Motor neuron (in vitro differentiated cells): ENCODE measurements around the gene AGMO. TPM values are rescaled to one million over a fixed set of nuclear protein-coding genes. Genes with fewer than 3 reads are reported as not detected.
A peak's percentile ranks its signal among the peaks of the same experiment; 100 is the strongest.

Source experiments
- ATAC-seq, 8 experiments: fragments of 200-7000 bp; cut with Tn5 transposase; replicated peaks in 6 of 8; 2 replicates each; pipeline ENCODE4 v1.8.0; 2021; ENCODE audit warnings: mild to moderate bottlenecking in 8 of 8, moderate library complexity in 8 of 8
- H3K27ac ChIP-seq, 2 donors: fragments of 250-450 bp; sonication (Bioruptor Pico); 2 replicates each; pipeline ENCODE4 v1.9.0; 2021; ENCODE audit warnings: antibody characterized with exemption in 2 of 2, mild to moderate bottlenecking in 2 of 2, moderate library complexity in 1 of 2
- H3K4me1 ChIP-seq, 2 donors: fragments of 250-450 bp; sonication (Bioruptor Pico); replicated peaks in 1 of 2; 2 replicates each; pipeline ENCODE4 v1.6.1; 2021; ENCODE audit warnings: antibody characterized with exemption in 2 of 2, mild to moderate bottlenecking in 2 of 2, moderate library complexity in 1 of 2
- H3K4me3 ChIP-seq, 5 donors: fragments of 250-450 bp; sonication (Bioruptor Pico); 2 replicates each; pipeline ENCODE4 v1.9.0; 2021; ENCODE audit warnings: antibody characterized with exemption in 5 of 5, mild to moderate bottlenecking in 5 of 5, moderate library complexity in 4 of 5
- WGBS, 10 experiments: fragments of 450-650 bp; shearing (Covaris generic); methylation state at CpG; one replicate each; pipeline ENCODE4 v1.0.0; 2022; 5-methylcytosine and 5-hydroxymethylcytosine counted together
- in situ Hi-C, 9 experiments: fragments of 400-800 bp; cut with MboI; loops; one replicate each; pipeline ENCODE4 v1.15.0; 2021; ENCODE audit warnings: low sequenced_read_pairs in 9 of 9, low pct_unique_long_range_greater_than_20kb in 2 of 9; ENCODE audit not compliant: unreplicated experiment in 9 of 9
- total RNA-seq, 8 experiments: library from RNA; unstranded; fragments of 300-600 nt; gene quantifications; 2 replicates each; pipeline versions ENCODE4 v1.2.3 to v1.2.4, GENCODE V29; 2022

The AGMO gene
- total RNA-seq, 8 experiments from 2014 or later = 0.13 to 8.9 (median 0.50) TPM; not detected in 2

- in situ Hi-C loops = no loop called here
- H3K27ac ChIP-seq = no peak overlapping the region
- WGBS, 10 experiments = 0 to 100% (median 91%) methylated on average over 1 to 4 of the region's 4 CpGs
- no peak overlapping the region for H3K4me3 ChIP-seq
- peak in 3 of 8 experiments; percentile 92 to 96 (median 93) for ATAC-seq
- no peaks in the 10 kb centered on the region for H3K4me1 ChIP-seq
Measured at GRCh38 chr7:15257689-15258088, 304.1 kb downstream of the AGMO start.

GRCh38 chr7:15252181-15252580 is 309.6 kb downstream of the AGMO start:
- in situ Hi-C loops = no loop called here
- Histone ChIP-seq H3K27ac (no peak overlapping the region), H3K4me3 (no peak overlapping the region), H3K4me1 (no peaks in the 10 kb centered on the region)
- peak in 2 of 8 experiments; percentile 60 to 92 for ATAC-seq
- 0 to 100% (median 52%) methylated on average over 1 of the region's 1 CpG; no CpG with 5 or more reads in 6 of the 10 experiments for WGBS, 10 experiments

- Histone ChIP-seq H3K27ac (no peak overlapping the region), H3K4me3 (no peak overlapping the region), H3K4me1 (no peaks in the 10 kb centered on the region)
- in situ Hi-C loops = no loop called here
- ATAC-seq = no peak
- 20 to 95% (median 78%) methylated on average over 1 to 2 of the region's 2 CpGs; no CpG with 5 or more reads in 2 of the 10 experiments for WGBS, 10 experiments
Measured at GRCh38 chr7:15248514-15248913, 313.3 kb downstream of the AGMO start.

DNA sequence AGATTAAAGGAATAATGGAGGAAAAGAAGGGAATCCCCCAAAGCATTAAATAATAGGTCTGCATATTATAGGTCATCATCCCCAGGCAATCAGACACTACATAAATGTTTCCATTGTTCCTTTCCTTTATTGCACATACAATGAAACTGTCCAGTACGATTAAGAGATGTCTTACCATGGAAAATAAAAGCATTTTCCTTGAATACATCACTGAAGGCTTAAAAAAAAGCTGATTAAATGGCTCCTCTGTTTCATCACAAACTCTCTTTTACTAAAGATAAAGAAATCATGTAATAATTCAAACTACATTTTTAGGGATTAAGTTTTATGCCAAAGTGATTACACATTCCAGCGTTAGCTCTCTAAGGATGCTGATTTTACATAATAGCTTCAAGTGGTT is 316.0 kb downstream of the AGMO start:
- Histone ChIP-seq H3K4me3 (no peak overlapping the region), H3K4me1 (no peaks in the 10 kb centered on the region), H3K27ac (no peak overlapping the region)
- WGBS, 10 experiments = 31 to 82% (median 49%) methylated on average over 1 to 2 of the region's 2 CpGs; no CpG with 5 or more reads in 2 of the 10 experiments
- in situ Hi-C loops = no loop called here
- ATAC-seq = peak in 1 of 8 experiments; percentile 39

DNA sequence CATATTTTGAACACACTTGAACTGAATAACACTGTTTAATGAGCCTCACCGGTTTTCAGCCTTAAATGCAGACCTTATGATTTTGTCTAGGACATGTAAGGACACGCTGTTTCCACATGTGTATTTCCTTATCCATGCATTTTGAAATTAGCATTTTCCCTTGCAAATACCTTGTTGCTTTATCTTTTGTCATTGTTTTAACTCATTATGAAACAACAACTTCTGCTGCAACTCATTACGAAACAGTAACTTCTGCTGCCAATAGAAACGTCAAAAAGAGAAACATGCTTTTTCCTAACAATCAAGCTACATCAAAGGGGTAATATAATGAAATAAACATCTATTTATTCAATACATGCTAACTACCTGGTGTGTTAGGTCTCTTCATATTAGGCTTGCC is 322.0 kb downstream of the AGMO start:
- 33 to 95% (median 82%) methylated on average over 2 to 4 of the region's 4 CpGs; no CpG with 5 or more reads in 2 of the 10 experiments for WGBS, 10 experiments
- peak in 1 of 8 experiments; percentile 22 for ATAC-seq
- no peak overlapping the region for H3K27ac ChIP-seq
- H3K4me1 ChIP-seq = no peaks in the 10 kb centered on the region
- no peak overlapping the region for H3K4me3 ChIP-seq
- in situ Hi-C loops = no loop called here

GRCh38 chr7:15236952-15237351 is 324.9 kb downstream of the AGMO start:
- in situ Hi-C loops = no loop called here
- Histone ChIP-seq H3K4me3 (no peak overlapping the region), H3K4me1 (no peaks in the 10 kb centered on the region), H3K27ac (no peak overlapping the region)
- ATAC-seq = peak in 3 of 8 experiments; percentile 94 to 98 (median 97)
- 0 to 100% (median 57%) methylated on average over 1 to 2 of the region's 2 CpGs; no CpG with 5 or more reads in 1 of the 10 experiments for WGBS, 10 experiments

- no peaks in the 10 kb centered on the region for H3K4me1 ChIP-seq
- no peak for ATAC-seq
- H3K27ac ChIP-seq = no peak overlapping the region
- 33 to 100% (median 81%) methylated on average over 1 to 3 of the region's 3 CpGs for WGBS, 10 experiments
- in situ Hi-C loops = no loop called here
- H3K4me3 ChIP-seq = no peak overlapping the region
Measured at GRCh38 chr7:15234431-15234830, 327.4 kb downstream of the AGMO start.

DNA sequence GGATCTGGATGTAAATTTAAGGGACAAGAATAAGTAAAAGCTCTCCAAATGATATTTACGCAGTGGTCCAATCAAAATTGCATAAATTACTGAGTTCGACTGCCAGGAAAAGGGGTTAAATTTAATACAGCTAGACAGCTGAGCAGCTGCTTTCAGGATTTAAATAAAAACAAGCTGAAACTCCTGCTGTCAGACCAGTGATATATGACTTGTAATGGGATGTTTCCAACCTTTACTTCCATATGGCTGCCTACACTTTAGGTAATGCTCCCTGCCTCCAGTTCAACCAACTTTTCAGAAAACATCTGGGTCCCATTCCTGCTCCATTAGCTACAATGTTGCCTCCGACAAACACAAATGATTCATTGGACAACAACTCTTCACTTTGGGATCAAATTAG is 333.0 kb downstream of the AGMO start:
- peak in 3 of 8 experiments; percentile 29 to 72 (median 70) for ATAC-seq
- Histone ChIP-seq H3K27ac (no peak overlapping the region), H3K4me3 (no peak overlapping the region), H3K4me1 (peaks cover 0 to 7% of the 10 kb centered on the region in 2 donors)
- in situ Hi-C loops = no loop called here
- 18 to 82% (median 60%) methylated on average over 2 to 3 of the region's 3 CpGs for WGBS, 10 experiments

DNA sequence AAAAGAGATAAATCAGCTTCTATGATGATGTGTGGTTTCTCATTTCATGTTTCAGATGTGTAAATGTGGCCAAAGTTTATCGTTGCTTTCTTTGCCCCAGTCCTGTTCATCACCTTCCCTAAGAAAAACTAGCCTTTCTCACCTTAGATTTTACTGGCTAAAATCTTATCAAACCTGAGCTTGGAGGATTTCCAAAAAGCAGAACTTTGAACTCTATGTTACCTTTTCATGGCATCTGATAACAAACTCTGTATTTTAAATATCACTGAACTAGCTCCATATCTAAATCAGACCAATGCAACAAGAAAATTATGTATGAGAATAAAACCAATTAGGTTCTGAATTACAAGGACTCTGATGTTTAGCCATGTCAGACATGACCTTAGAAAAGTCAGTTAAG is 335.8 kb downstream of the AGMO start:
- H3K27ac ChIP-seq = no peak overlapping the region
- in situ Hi-C loops = no loop called here
- no peak for ATAC-seq
- 20 to 100% (median 77%) methylated on average over 1 of the region's 1 CpG; no CpG with 5 or more reads in 4 of the 10 experiments for WGBS, 10 experiments
- H3K4me3 ChIP-seq = no peak overlapping the region
- H3K4me1 ChIP-seq = peaks cover 0 to 7% of the 10 kb centered on the region in 2 donors

DNA sequence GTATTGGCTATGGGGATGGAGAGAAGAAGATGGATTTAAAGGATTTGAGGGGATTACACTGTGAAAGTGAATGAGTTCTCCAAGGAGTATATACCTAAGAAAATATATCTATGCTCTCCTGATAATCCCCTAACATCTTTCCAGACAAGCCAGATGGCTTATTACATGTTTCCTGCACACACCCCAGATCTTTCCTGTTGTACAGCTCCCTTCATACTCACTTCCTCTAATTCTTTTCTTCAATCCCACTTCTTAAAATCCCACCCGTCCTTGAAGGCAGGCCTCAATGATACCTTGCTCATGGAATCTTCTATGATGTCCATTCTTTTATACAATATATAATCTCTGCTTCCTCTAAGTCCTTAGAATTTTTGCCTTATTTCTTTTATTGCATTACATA is 342.1 kb downstream of the AGMO start:
- 60 to 100% (median 78%) methylated on average over 1 of the region's 1 CpG; no CpG with 5 or more reads in 1 of the 10 experiments for whole genome bisulfite sequencing, 10 experiments
- no peak overlapping the region for H3K4me3 ChIP-seq
- no peaks in the 10 kb centered on the region for H3K4me1 ChIP-seq
- H3K27ac ChIP-seq = no peak overlapping the region
- in situ Hi-C loops = no loop called here
- ATAC-seq = no peak

DNA sequence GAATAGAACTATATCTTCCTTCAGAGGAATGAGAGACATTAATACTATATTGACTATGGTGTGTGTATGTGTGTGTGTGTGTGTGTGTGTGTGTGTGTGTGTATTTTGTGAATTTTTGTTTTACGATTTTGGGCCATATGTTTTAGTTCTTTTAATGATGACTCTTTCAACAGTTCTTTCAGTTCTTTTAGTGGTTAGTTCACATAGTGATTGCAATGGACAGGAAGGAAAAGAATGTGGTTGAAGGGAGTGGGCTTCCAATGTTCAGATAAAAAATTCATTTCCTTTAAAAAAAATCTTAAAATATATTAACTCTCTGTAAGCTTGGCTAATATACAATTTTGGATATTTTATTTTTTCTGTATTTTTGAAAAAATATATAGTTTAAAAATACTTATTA is 343.6 kb downstream of the AGMO start:
- no peaks in the 10 kb centered on the region for H3K4me1 ChIP-seq
- WGBS, 10 experiments = 0 to 100% (median 90%) methylated on average over 1 of the region's 1 CpG; no CpG with 5 or more reads in 4 of the 10 experiments
- in situ Hi-C loops = no loop called here
- H3K4me3 ChIP-seq = no peak overlapping the region
- no peak for ATAC-seq
- no peak overlapping the region for H3K27ac ChIP-seq

GRCh38 chr7:15215616-15216015 is 346.2 kb downstream of the AGMO start:
- ATAC-seq = peak in 2 of 8 experiments; percentile 29 to 50
- in situ Hi-C loops = no loop called here
- 7 to 100% (median 64%) methylated on average over 2 to 4 of the region's 4 CpGs; no CpG with 5 or more reads in 2 of the 10 experiments for WGBS, 10 experiments
- Histone ChIP-seq H3K27ac (no peak overlapping the region), H3K4me3 (no peak overlapping the region), H3K4me1 (no peaks in the 10 kb centered on the region)

DNA sequence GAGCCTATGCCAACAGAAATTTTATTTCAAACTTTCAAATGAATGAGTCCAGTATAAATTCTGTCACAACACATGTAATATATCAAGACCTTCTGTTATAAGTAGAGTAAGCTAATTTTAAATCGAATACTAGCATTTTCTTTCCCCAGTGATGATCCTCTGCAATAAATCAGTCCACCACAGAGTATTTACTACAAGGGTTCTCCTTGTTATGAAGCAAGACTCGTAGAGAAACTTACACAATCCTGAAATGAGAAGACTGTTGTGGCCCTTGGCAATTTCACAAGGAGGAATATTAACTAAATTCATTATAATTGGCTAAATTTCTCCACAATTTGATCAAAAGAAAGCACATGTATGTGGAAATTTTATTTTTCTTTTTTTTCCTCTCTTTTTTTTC is 346.8 kb downstream of the AGMO start:
- Histone ChIP-seq H3K27ac (no peak overlapping the region), H3K4me1 (no peaks in the 10 kb centered on the region), H3K4me3 (no peak overlapping the region)
- no peak for ATAC-seq
- in situ Hi-C loops = no loop called here
- 6 to 94% (median 65%) methylated on average over 1 to 2 of the region's 2 CpGs; no CpG with 5 or more reads in 1 of the 10 experiments for WGBS, 10 experiments

- in situ Hi-C loops = no loop called here
- ATAC-seq = no peak
Measured at GRCh38 chr7:15213093-15213492, 348.7 kb downstream of the AGMO start.

More at GRCh38 chr7:15213093-15213492, 348.7 kb downstream of the AGMO start:
- no peak overlapping the region for H3K4me3 ChIP-seq
- no peaks in the 10 kb centered on the region for H3K4me1 ChIP-seq
- H3K27ac ChIP-seq = no peak overlapping the region
- WGBS, 10 experiments = 77 to 100% (median 100%) methylated on average over 1 to 2 of the region's 2 CpGs; no CpG with 5 or more reads in 1 of the 10 experiments
